GM23338 (cell line): ENCODE measurements around the gene CATSPERE. TPM values are rescaled to one million over a fixed set of nuclear protein-coding genes. Genes with fewer than 3 reads are reported as not detected.

ENCODE experiments used
- ATAC-seq: fragments of 200-7000 bp; cut with Tn5 transposase; 3 replicates; pipeline ENCODE4 v1.9.1; 2020
- DNase-seq: peaks from one replicate; pipeline ENCODE4 v3.0.0-alpha.2; 2015; ENCODE audit warnings: low spot score
- H2AFZ ChIP-seq: fragments of 200-600 bp; sonication (generic); 2 replicates; pipeline ENCODE4 v1.8.0; 2016; ENCODE audit warnings: antibody characterized with exemption, mild to moderate bottlenecking, moderate library complexity
- H3F3A ChIP-seq: fragments of 200-600 bp; sonication (generic); replicated peaks from 2 replicates; pipeline ENCODE4 v1.8.0; 2017; ENCODE audit warnings: antibody characterized with exemption, mixed run types, low read depth
- H3K27ac ChIP-seq: fragments of 200-600 bp; sonication (generic); 2 replicates; pipeline ENCODE4 v1.6.1; 2016; ENCODE audit warnings: low read depth
- H3K27me3 ChIP-seq: fragments of 200-600 bp; sonication (generic); 2 replicates; pipeline ENCODE4 v1.8.0; 2016; ENCODE audit warnings: mild to moderate bottlenecking, mixed run types, moderate library complexity; ENCODE audit not compliant: insufficient read depth
- H3K36me3 ChIP-seq: fragments of 200-600 bp; sonication (generic); 2 replicates; pipeline ENCODE4 v1.8.0; 2016; ENCODE audit warnings: mild to moderate bottlenecking; ENCODE audit not compliant: insufficient read depth
- H3K4me1 ChIP-seq: fragments of 200-600 bp; sonication (generic); 2 replicates; pipeline ENCODE4 v1.8.0; 2016; ENCODE audit warnings: mild to moderate bottlenecking, moderate library complexity; ENCODE audit not compliant: insufficient read depth
- H3K4me2 ChIP-seq: fragments of 200-600 bp; sonication (generic); 2 replicates; pipeline ENCODE4 v1.7.1; 2017; ENCODE audit warnings: mixed run types
- H3K4me3 ChIP-seq: fragments of 200-600 bp; sonication (generic); 2 replicates; pipeline ENCODE4 v1.6.1; 2016; ENCODE audit warnings: mixed run types
- H3K79me2 ChIP-seq: fragments of 200-600 bp; sonication (generic); replicated peaks from 2 replicates; pipeline ENCODE4 v1.8.0; 2017; ENCODE audit warnings: mild to moderate bottlenecking; ENCODE audit not compliant: insufficient read depth
- H3K9me2 ChIP-seq: fragments of 200-600 bp; sonication (generic); 2 replicates; pipeline ENCODE4 v1.8.0; 2017; ENCODE audit not compliant: insufficient read depth
- H4K20me1 ChIP-seq: fragments of 200-600 bp; sonication (generic); replicated peaks from 2 replicates; pipeline ENCODE4 v1.8.0; 2017; ENCODE audit warnings: mild to moderate bottlenecking; ENCODE audit not compliant: insufficient read depth
- H3K27ac Mint-ChIP-seq: 2 replicates; pipeline ENCODE4 v1.8.0; 2020; ENCODE audit warnings: inconsistent platforms, mild to moderate bottlenecking, moderate library complexity, mixed read lengths
- H3K27me3 Mint-ChIP-seq: 3 replicates; pipeline ENCODE4 v1.8.0; 2022; ENCODE audit warnings: low read depth, mild to moderate bottlenecking, moderate library complexity, mixed read lengths, inconsistent platforms; ENCODE audit not compliant: insufficient read depth, poor library complexity
- H3K36me3 Mint-ChIP-seq: 3 replicates; pipeline ENCODE4 v1.8.0; 2021; ENCODE audit warnings: low read depth, mild to moderate bottlenecking, inconsistent platforms, moderate library complexity, mixed read lengths
- H3K4me1 Mint-ChIP-seq: 3 replicates; pipeline ENCODE4 v1.8.0; 2020; ENCODE audit warnings: mild to moderate bottlenecking, inconsistent platforms, mixed read lengths
- H3K4me3 Mint-ChIP-seq: 3 replicates; pipeline ENCODE4 v1.8.0; 2021; ENCODE audit warnings: moderate library complexity, mild to moderate bottlenecking, inconsistent platforms, mixed read lengths
- H3K9me3 Mint-ChIP-seq: 3 replicates; pipeline ENCODE4 v1.8.0; 2020; ENCODE audit warnings: moderate library complexity, mild to moderate bottlenecking, inconsistent platforms, mixed read lengths
- CREB1 ChIP-seq: fragments of 250-450 bp; sonication (Bioruptor Pico); IDR thresholded peaks from 2 replicates; pipeline ENCODE4 v1.5.0; 2020; ENCODE audit warnings: low read depth, mild to moderate bottlenecking, moderate library complexity
- EZH2 ChIP-seq: fragments of 200-600 bp; sonication (generic); IDR thresholded peaks from one replicate; pipeline ENCODE4 v1.8.0; 2017; ENCODE audit warnings: antibody characterized with exemption, mild to moderate bottlenecking, low read depth; ENCODE audit not compliant: unreplicated experiment
- EZH2phosphoT487 ChIP-seq: fragments of 200-600 bp; sonication (generic); IDR thresholded peaks from one replicate; pipeline ENCODE4 v1.8.1; 2018; ENCODE audit warnings: antibody characterized with exemption; ENCODE audit not compliant: unreplicated experiment
- JUNB ChIP-seq: IDR thresholded peaks from one replicate; pipeline ENCODE4 v1.6.1; 2016; ENCODE audit warnings: antibody characterized with exemption; ENCODE audit not compliant: unreplicated experiment
- NANOG ChIP-seq: IDR thresholded peaks from 2 replicates; pipeline ENCODE4 v1.6.1; 2016; ENCODE audit warnings: antibody characterized with exemption, borderline replicate concordance
- POLR2AphosphoS5 ChIP-seq: IDR thresholded peaks from 2 replicates; pipeline ENCODE4 v1.6.1; 2016; ENCODE audit warnings: antibody characterized with exemption, low read depth
- REST ChIP-seq: IDR thresholded peaks from one replicate; pipeline ENCODE4 v1.6.1; 2018; ENCODE audit warnings: antibody characterized with exemption; ENCODE audit not compliant: unreplicated experiment
- STAT1 ChIP-seq: IDR thresholded peaks from one replicate; pipeline ENCODE4 v1.6.1; 2016; ENCODE audit warnings: antibody characterized with exemption; ENCODE audit not compliant: unreplicated experiment
- polyA plus RNA-seq: library from polyadenylated mRNA; unstranded; fragments of >200 nt; fragmentation: Nextera tagmentation; extraction: Ambion mirVana; gene quantifications from 2 replicates; pipeline ENCODE4 v1.2.1, GENCODE V29; 2016
- total RNA-seq: library from RNA; depleted of rRNA; stranded (reverse); fragments of >200 nt; shearing (Covaris generic); gene quantifications from 2 replicates; pipeline ENCODE4 v1.2.3, GENCODE V29; 2014
- TF ChIP-seq, protein P1 (sequence below): IDR thresholded peaks from 2 replicates; pipeline ENCODE4 v1.6.1; 2016; ENCODE audit warnings: antibody characterized with exemption
- TF ChIP-seq, protein P2 (sequence below): fragments of 250-450 bp; sonication (Bioruptor Pico); IDR thresholded peaks from 2 replicates; pipeline ENCODE4 v1.5.0; 2020; ENCODE audit warnings: mild to moderate bottlenecking, moderate library complexity

CATSPERE gene
- total and polyA plus RNA-seq, 2 experiments from 2014 or later: 0.70 TPM; not detected in 1

- no peak for TF ChIP-seq EZH2phosphoT487
- TF ChIP-seq CREB1 (CRISPR knock-in tag): no peak
- no peak for TF ChIP-seq STAT1
- no peak for TF ChIP-seq REST
- no peak for TF ChIP-seq NANOG
- no peak for TF ChIP-seq EZH2
- TF ChIP-seq POLR2AphosphoS5: no peak
- TF ChIP-seq, protein P1, sequence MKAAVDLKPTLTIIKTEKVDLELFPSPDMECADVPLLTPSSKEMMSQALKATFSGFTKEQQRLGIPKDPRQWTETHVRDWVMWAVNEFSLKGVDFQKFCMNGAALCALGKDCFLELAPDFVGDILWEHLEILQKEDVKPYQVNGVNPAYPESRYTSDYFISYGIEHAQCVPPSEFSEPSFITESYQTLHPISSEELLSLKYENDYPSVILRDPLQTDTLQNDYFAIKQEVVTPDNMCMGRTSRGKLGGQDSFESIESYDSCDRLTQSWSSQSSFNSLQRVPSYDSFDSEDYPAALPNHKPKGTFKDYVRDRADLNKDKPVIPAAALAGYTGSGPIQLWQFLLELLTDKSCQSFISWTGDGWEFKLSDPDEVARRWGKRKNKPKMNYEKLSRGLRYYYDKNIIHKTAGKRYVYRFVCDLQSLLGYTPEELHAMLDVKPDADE: no peak
Measured at GRCh38 chr1:244449936-244450508, 11.1 kb upstream of the CATSPERE start (continued).

GRCh38 chr1:244450597-244451538 is 10.2 kb upstream of the CATSPERE start:
- H3K4me2 ChIP-seq: peak overlapping the region; percentile 88
- H3K4me1 ChIP-seq: peaks cover 69% of the 10 kb centered on the region
- H3K27me3 ChIP-seq: no peaks in the 10 kb centered on the region
- peak overlapping the region; percentile 77 for H3K4me3 ChIP-seq
- peaks cover 52% of the 10 kb centered on the region for H3K79me2 ChIP-seq
- peak overlapping the region; percentile 88 for H3K27ac ChIP-seq
- 0 out of 2 replicates have a peak, but pooled peaks cover 5% of the 10 kb centered on the region for H4K20me1 ChIP-seq
- DNase-seq: peak; percentile 42
- Mint-ChIP-seq H3K36me3 (peaks cover 7% of the 10 kb centered on the region; the same call in 1 of the 3 replicates), H3K9me3 (no peaks in the 10 kb centered on the region), H3K4me3 (peak overlapping the region; percentile 92), H3K27me3 (no peaks in the 10 kb centered on the region), H3K4me1 (peaks cover 71% of the 10 kb centered on the region), H3K27ac (peak overlapping the region; percentile 51)
- H3K36me3 ChIP-seq: no peaks in the 10 kb centered on the region; the same call in 1 of the 2 replicates
- no peak overlapping the region for H2AFZ ChIP-seq
- no peaks in the 10 kb centered on the region for H3F3A ChIP-seq
- peak; percentile 17 for ATAC-seq
- H3K9me2 ChIP-seq: no peaks in the 10 kb centered on the region
- TF ChIP-seq POLR2AphosphoS5 (no peak), JUNB (no peak)
- TF ChIP-seq, protein P1: no peak
- TF ChIP-seq, protein P2, sequence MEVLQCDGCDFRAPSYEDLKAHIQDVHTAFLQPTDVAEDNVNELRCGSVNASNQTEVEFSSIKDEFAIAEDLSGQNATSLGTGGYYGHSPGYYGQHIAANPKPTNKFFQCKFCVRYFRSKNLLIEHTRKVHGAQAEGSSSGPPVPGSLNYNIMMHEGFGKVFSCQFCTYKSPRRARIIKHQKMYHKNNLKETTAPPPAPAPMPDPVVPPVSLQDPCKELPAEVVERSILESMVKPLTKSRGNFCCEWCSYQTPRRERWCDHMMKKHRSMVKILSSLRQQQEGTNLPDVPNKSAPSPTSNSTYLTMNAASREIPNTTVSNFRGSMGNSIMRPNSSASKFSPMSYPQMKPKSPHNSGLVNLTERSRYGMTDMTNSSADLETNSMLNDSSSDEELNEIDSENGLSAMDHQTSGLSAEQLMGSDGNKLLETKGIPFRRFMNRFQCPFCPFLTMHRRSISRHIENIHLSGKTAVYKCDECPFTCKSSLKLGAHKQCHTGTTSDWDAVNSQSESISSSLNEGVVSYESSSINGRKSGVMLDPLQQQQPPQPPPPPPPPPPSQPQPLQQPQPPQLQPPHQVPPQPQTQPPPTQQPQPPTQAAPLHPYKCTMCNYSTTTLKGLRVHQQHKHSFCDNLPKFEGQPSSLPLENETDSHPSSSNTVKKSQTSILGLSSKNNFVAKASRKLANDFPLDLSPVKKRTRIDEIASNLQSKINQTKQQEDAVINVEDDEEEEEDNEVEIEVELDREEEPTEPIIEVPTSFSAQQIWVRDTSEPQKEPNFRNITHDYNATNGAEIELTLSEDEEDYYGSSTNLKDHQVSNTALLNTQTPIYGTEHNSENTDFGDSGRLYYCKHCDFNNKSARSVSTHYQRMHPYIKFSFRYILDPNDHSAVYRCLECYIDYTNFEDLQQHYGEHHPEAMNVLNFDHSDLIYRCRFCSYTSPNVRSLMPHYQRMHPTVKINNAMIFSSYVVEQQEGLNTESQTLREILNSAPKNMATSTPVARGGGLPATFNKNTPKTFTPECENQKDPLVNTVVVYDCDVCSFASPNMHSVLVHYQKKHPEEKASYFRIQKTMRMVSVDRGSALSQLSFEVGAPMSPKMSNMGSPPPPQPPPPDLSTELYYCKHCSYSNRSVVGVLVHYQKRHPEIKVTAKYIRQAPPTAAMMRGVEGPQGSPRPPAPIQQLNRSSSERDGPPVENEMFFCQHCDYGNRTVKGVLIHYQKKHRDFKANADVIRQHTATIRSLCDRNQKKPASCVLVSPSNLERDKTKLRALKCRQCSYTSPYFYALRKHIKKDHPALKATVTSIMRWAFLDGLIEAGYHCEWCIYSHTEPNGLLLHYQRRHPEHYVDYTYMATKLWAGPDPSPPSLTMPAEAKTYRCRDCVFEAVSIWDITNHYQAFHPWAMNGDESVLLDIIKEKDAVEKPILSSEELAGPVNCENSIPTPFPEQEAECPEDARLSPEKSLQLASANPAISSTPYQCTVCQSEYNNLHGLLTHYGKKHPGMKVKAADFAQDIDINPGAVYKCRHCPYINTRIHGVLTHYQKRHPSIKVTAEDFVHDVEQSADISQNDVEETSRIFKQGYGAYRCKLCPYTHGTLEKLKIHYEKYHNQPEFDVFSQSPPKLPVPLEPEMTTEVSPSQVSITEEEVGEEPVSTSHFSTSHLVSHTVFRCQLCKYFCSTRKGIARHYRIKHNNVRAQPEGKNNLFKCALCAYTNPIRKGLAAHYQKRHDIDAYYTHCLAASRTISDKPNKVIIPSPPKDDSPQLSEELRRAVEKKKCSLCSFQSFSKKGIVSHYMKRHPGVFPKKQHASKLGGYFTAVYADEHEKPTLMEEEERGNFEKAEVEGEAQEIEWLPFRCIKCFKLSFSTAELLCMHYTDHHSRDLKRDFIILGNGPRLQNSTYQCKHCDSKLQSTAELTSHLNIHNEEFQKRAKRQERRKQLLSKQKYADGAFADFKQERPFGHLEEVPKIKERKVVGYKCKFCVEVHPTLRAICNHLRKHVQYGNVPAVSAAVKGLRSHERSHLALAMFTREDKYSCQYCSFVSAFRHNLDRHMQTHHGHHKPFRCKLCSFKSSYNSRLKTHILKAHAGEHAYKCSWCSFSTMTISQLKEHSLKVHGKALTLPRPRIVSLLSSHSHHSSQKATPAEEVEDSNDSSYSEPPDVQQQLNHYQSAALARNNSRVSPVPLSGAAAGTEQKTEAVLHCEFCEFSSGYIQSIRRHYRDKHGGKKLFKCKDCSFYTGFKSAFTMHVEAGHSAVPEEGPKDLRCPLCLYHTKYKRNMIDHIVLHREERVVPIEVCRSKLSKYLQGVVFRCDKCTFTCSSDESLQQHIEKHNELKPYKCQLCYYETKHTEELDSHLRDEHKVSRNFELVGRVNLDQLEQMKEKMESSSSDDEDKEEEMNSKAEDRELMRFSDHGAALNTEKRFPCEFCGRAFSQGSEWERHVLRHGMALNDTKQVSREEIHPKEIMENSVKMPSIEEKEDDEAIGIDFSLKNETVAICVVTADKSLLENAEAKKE (CRISPR knock-in tag): no peak
